Measurements from ENCODE around the gene ASXL1.

Gene ASXL1

DNA sequence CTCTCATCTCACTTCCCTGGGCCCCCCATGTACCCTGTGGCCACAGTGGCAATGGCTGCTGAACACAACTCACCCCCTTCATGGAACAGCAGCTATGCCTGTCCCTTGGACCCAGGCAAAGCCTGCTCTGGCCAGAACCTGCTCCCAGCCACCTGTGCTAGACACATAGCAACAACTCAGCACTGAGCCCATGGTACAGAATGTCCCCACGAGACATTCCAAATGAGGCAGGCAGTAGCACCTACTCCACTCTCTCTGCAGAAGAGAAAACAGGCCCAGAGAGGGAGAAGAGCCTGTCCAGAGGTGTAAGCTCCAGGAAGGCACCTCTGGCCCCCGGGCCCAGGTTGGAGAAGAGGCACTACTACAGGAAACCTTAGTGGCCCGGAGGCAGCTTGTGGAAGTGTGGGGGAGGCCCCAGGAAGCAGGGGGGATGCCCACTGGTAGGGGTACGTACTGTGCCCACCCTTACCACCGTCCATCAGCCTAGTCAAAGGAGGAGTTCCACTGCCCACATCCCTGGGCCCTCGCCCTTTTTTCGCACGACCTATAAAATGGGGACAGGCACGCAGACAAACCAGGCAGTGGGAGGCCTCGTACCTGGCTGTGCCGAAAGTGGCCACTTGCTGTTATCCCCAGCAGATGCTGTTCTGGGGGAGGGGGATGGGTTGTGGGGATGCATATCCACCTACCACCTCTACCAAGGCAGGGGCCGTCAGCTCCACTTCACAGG is 97.2 kb downstream of the ASXL1 start:
- 94 to 97% methylated on average over 8 of the region's 12 CpGs for WGBS, 2 experiments (ENCODE audit: insufficient coverage in 2 of 2)
- peaks cover 78% of the 10 kb centered on the region for H3K36me3 ChIP-seq (ENCODE audit: control insufficient read depth, insufficient read depth, low read length)
- H3K27ac ChIP-seq (ENCODE audit: low read depth, low read length, severe bottlenecking) = no peak overlapping the region
- peaks cover 39% of the 10 kb centered on the region for H3K4me1 ChIP-seq (ENCODE audit: control insufficient read depth, insufficient read depth, low read length, poor library complexity, severe bottlenecking)
- H3K9me3 ChIP-seq (ENCODE audit: control insufficient read depth, low read length) = no peaks in the 10 kb centered on the region
- H3K4me3 ChIP-seq (ENCODE audit: extremely low read depth, insufficient read depth, low read length, poor library complexity, severe bottlenecking) = no peak overlapping the region

DNA sequence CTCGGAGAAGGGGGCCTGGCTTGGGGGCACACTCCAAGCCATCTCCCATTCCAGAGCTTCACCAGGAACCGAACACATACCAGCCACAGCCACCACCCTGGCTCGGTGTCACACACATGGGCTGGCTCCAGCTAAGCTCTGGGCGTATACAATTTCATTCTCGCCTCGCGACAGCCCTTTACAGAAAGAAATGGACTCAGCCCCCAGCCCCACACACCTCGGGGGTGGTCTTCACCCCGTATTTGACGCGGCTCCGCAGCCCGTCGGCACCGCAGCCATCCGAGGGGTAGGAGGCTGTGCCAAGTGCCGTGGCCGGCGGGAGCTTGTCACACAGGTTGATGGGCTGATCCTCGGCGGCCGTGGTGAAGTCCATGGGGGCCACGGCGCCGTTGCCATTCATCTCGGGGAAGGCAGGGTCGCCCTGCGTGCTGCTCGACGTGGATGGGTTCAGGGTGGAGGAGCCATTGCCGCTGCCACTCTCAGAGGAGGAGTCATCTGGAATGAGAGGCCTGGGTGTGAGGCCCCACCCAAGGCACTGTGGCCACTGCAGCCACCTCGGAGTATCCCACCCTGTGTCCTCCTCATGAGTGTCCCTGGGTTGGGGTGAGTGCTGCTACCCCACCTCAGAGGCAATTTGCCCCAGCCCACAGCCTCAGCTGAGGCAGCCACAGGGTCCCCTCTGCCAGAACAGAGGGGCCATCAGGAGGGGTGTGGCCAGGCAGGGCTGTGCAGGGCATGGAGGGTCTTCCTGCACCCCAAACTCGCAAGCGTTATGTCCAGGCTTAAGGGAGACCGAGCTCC is 98.0 kb downstream of the ASXL1 start:
- Histone ChIP-seq H3K4me3 (ENCODE audit: extremely low read depth, insufficient read depth, low read length, poor library complexity, severe bottlenecking) (peak overlapping the region; percentile 8), H3K27ac (ENCODE audit: low read depth, low read length, severe bottlenecking) (peak overlapping the region; percentile 96), H3K36me3 (ENCODE audit: control insufficient read depth, insufficient read depth, low read length) (peaks cover 76% of the 10 kb centered on the region), H3K9me3 (ENCODE audit: control insufficient read depth, low read length) (no peaks in the 10 kb centered on the region), H3K4me1 (ENCODE audit: control insufficient read depth, insufficient read depth, low read length, poor library complexity, severe bottlenecking) (peaks cover 36% of the 10 kb centered on the region)
- 95 to 97% methylated on average over 33 to 34 of the region's 35 CpGs for WGBS, 2 experiments (ENCODE audit: insufficient coverage in 2 of 2)

DNA sequence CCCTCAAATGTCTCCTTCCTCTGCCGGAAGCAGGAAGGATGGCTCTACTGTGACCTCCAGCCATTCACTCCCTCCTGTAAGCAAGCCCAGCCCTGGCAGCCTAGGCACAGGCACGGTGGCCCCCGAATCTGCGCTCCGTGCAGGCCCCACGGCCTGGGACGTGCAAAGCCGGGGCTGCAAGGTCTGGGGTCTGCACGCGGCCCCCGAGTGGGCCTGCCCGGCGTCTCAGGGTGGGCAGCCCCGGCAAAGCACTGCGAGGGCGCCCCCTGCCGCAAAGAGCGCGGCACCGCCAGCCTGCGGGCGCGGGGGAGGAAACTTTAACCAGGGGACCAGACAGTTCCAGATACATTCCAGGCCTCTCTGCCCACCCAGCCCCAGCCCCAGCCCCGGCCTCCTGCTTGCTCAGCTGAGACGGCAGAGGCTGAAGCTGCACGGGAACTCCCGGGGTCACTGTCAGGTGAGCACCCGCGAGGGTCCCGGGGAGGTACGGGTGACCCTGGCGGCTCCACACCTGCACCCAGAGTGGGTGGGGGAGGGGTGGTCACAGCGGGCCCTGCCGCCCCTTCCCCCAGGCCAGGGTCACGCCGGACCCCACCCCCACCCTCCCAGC is 98.8 kb downstream of the ASXL1 start:
- no peaks in the 10 kb centered on the region for H3K9me3 ChIP-seq (ENCODE audit: control insufficient read depth, low read length)
- H3K36me3 ChIP-seq (ENCODE audit: control insufficient read depth, insufficient read depth, low read length) = peaks cover 74% of the 10 kb centered on the region
- H3K27ac ChIP-seq (ENCODE audit: low read depth, low read length, severe bottlenecking) = peak overlapping the region; percentile 96
- peak overlapping the region; percentile 36 for H3K4me3 ChIP-seq (ENCODE audit: extremely low read depth, insufficient read depth, low read length, poor library complexity, severe bottlenecking)
- peaks cover 32% of the 10 kb centered on the region for H3K4me1 ChIP-seq (ENCODE audit: control insufficient read depth, insufficient read depth, low read length, poor library complexity, severe bottlenecking)
- WGBS, 2 experiments (ENCODE audit: insufficient coverage in 2 of 2) = 6 to 7% methylated on average over 24 to 25 of the region's 36 CpGs

DNA sequence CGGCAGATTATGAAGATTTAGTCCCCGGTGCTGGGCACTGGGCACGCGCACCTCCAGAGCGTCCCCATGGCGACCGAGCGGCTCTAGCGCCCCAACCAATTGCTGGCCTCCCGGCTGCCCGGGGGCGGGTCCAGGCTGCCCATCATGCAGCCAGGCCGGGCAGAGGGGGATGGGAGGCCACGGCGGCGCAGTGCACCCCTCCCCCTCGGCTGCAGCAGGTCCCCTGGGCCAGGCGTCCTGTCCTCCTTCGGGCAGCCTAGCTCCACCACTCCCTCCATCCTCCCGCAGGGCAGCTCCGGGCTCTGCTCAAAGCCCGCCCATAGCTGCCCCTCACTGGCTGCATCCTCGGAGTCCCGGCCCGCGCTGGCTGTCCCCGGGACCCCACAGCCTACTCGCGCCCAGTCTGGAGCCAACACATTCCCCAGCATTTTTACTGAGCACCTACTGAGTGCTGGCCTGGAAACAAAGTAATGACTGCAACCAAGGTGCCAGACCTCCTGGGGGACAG is 99.4 kb downstream of the ASXL1 start:
- Histone ChIP-seq H3K36me3 (ENCODE audit: control insufficient read depth, insufficient read depth, low read length) (peaks cover 73% of the 10 kb centered on the region), H3K9me3 (ENCODE audit: control insufficient read depth, low read length) (no peaks in the 10 kb centered on the region), H3K4me3 (ENCODE audit: extremely low read depth, insufficient read depth, low read length, poor library complexity, severe bottlenecking) (peak overlapping the region; percentile 36), H3K27ac (ENCODE audit: low read depth, low read length, severe bottlenecking) (peak overlapping the region; percentile 96), H3K4me1 (ENCODE audit: control insufficient read depth, insufficient read depth, low read length, poor library complexity, severe bottlenecking) (peaks cover 26% of the 10 kb centered on the region)
- WGBS, 2 experiments (ENCODE audit: insufficient coverage in 2 of 2) = 1 to 3% methylated on average over 15 to 29 of the region's 29 CpGs

DNA sequence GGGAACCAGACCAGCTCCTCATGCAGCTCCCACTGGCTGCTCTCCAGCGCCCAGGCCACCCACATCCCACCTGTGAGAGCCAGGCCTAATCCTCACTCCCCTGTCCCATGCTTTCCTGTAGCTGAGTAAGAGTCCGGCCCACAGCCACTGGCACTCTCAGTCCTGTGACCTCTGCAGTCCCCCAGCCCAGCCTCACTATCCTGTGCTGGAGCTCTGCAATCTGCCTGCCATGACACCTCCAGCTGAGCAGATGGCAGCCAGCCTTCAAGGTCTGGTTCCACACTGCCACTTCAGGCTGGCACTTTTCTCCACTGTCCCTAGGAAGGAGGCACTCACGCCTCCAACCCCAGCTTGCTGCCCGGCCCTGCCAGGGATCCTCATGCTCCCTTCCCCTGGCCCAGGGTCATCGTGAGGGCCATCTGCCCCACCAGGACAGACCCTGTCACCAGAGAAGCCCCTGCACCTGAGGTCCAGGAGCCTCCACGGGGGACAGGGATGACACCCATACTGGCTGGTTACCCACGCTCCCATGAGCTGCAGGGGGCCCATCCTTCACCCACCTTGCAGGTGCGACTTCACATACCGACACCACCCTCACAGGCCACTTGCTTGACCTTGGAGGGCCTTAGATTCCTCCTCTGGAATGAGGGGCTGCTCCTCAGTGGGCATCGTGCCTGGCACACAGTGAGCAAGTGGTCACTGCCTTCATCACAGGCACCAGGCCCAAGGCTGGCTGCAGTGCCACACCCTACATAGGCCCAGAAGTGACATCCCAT is 100.1 kb downstream of the ASXL1 start:
- peak overlapping the region; percentile 96 for H3K27ac ChIP-seq (ENCODE audit: low read depth, low read length, severe bottlenecking)
- H3K9me3 ChIP-seq (ENCODE audit: control insufficient read depth, low read length) = no peaks in the 10 kb centered on the region
- peak overlapping the region; percentile 36 for H3K4me3 ChIP-seq (ENCODE audit: extremely low read depth, insufficient read depth, low read length, poor library complexity, severe bottlenecking)
- H3K4me1 ChIP-seq (ENCODE audit: control insufficient read depth, insufficient read depth, low read length, poor library complexity, severe bottlenecking) = peaks cover 25% of the 10 kb centered on the region
- 88 to 92% methylated on average over 7 to 9 of the region's 10 CpGs for WGBS, 2 experiments (ENCODE audit: insufficient coverage in 2 of 2)
- peaks cover 72% of the 10 kb centered on the region for H3K36me3 ChIP-seq (ENCODE audit: control insufficient read depth, insufficient read depth, low read length)

DNA sequence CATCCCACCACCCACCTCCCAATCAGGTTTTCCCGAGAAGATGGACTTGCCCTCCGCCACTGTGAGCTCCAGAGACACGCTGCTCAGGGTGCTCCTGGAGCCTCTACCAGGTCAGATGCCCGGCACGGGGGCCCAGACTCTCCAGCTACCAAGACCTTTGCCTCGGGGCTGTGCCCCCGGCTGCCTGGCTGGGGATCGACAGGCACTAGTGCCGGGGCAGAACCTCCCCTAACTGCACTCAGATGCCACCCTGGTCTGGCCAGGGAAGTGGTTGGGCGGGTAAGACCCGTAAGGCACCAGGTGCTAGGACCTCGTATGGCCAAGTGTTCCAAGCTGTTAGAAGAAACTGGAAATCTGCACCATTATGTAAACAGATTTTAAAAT is 100.7 kb downstream of the ASXL1 start:
- Histone ChIP-seq H3K27ac (ENCODE audit: low read depth, low read length, severe bottlenecking) (no peak overlapping the region), H3K4me3 (ENCODE audit: extremely low read depth, insufficient read depth, low read length, poor library complexity, severe bottlenecking) (no peak overlapping the region), H3K4me1 (ENCODE audit: control insufficient read depth, insufficient read depth, low read length, poor library complexity, severe bottlenecking) (peaks cover 28% of the 10 kb centered on the region), H3K36me3 (ENCODE audit: control insufficient read depth, insufficient read depth, low read length) (peaks cover 72% of the 10 kb centered on the region), H3K9me3 (ENCODE audit: control insufficient read depth, low read length) (no peaks in the 10 kb centered on the region)
- WGBS, 2 experiments (ENCODE audit: insufficient coverage in 2 of 2) = 95 to 99% methylated on average over 10 to 11 of the region's 12 CpGs

DNA sequence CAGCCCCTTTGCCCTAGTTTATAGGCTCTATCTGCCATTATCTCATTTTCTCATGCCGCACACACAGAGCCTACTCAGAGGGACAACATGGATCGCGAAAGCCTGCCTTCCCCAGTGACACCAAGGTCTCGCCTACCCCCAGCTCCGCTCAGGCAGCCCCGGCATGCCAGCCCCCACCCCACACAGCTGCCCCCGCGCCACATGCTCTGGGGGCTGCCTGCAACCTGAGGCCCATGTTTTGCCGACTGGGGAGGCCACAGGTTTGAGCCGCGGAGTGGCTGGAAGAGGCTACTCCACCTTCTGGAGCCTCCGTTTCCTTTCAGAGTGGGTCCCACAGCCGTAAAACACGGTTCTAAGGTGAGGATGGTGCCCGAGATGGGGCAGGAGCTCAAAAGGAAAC is 102.1 kb downstream of the ASXL1 start:
- H3K9me3 ChIP-seq (ENCODE audit: control insufficient read depth, low read length) = no peaks in the 10 kb centered on the region
- 95 to 98% methylated on average over 12 to 13 of the region's 15 CpGs for WGBS, 2 experiments (ENCODE audit: insufficient coverage in 2 of 2)
- peak overlapping the region; percentile 29 for H3K27ac ChIP-seq (ENCODE audit: low read depth, low read length, severe bottlenecking)
- peaks cover 72% of the 10 kb centered on the region for H3K36me3 ChIP-seq (ENCODE audit: control insufficient read depth, insufficient read depth, low read length)
- H3K4me3 ChIP-seq (ENCODE audit: extremely low read depth, insufficient read depth, low read length, poor library complexity, severe bottlenecking) = no peak overlapping the region
- H3K4me1 ChIP-seq (ENCODE audit: control insufficient read depth, insufficient read depth, low read length, poor library complexity, severe bottlenecking) = peaks cover 42% of the 10 kb centered on the region

DNA sequence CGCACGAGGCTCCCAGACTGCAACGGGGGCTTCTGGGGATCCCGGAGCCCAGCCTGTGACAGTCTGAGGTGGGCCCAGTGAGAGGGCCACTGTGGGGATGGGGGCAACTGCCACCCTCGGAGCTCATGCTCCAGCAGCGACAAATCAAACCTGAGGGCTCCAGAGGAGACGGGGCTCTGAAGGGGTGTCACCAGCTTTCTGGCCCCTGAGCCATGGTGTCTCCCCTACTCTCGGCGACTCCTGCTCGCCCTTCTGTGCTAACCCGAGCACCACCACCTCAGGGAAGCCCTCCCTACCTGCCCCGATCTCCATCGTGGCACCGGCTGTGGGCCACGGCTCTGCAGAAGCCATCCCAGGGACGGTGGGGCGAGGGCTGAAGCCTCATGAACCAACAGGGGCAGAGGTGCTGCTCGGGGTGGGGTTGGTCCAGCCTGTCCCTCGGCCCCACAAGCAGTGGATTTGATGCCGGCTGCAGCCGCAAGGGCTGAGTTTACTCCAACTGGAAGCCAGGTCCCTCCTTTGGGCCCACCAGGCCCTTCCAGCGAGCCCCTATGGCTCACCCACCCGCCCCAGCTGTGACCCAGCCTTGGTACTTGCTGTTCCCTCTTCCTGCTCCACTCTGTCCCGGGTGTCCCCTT is 102.7 kb downstream of the ASXL1 start:
- Histone ChIP-seq H3K27ac (ENCODE audit: low read depth, low read length, severe bottlenecking) (peak overlapping the region; percentile 29), H3K4me3 (ENCODE audit: extremely low read depth, insufficient read depth, low read length, poor library complexity, severe bottlenecking) (no peak overlapping the region)

DNA sequence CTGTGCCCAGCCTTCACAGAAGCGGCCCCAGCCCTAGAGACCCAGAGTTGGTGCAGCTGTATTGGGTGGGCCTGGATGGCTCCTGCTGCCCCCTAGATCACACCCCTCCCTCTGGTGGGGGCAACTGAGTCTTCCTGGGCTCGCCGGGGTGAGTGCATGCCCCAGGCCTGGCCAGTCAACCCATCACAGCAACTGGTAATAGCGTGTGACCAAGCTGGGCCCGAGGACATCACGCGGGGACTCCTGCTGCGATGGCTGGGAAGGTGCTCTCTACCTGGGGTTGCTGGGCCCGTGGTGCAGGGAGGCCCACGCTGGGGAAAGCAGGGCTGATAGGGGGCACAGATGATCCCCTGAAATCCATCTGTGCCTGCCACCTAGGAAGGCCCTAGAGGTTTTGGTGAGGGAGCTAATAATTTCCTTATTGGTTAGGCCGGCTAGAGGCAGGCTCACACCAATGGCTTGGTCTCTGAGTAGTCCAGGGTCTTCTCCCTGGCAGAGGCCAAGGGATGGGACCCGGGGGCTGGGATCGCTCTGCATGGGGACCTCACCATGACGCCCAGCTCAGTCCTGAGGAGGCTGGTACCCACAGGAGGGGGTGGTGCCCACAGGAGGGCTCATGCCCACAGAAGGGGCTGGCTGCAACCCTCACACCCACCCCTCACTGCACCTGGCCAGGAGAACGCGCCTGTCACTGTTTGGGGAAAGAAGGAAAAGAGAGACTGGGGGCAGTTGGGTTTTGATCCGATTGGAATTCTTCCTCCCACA is 103.9 kb downstream of the ASXL1 start:
- Histone ChIP-seq H3K36me3 (ENCODE audit: control insufficient read depth, insufficient read depth, low read length) (peaks cover 69% of the 10 kb centered on the region), H3K27ac (ENCODE audit: low read depth, low read length, severe bottlenecking) (no peak overlapping the region), H3K4me1 (ENCODE audit: control insufficient read depth, insufficient read depth, low read length, poor library complexity, severe bottlenecking) (peaks cover 47% of the 10 kb centered on the region), H3K9me3 (ENCODE audit: control insufficient read depth, low read length) (no peaks in the 10 kb centered on the region), H3K4me3 (ENCODE audit: extremely low read depth, insufficient read depth, low read length, poor library complexity, severe bottlenecking) (no peak overlapping the region)
- WGBS, 2 experiments (ENCODE audit: insufficient coverage in 2 of 2) = 92 to 98% methylated on average over 12 to 13 of the region's 17 CpGs

More for the DNA sequence above, 102.7 kb downstream of the ASXL1 start:
- Histone ChIP-seq H3K4me1 (ENCODE audit: control insufficient read depth, insufficient read depth, low read length, poor library complexity, severe bottlenecking) (peaks cover 48% of the 10 kb centered on the region), H3K9me3 (ENCODE audit: control insufficient read depth, low read length) (no peaks in the 10 kb centered on the region), H3K36me3 (ENCODE audit: control insufficient read depth, insufficient read depth, low read length) (peaks cover 72% of the 10 kb centered on the region)
- WGBS, 2 experiments (ENCODE audit: insufficient coverage in 2 of 2) = 94 to 97% methylated on average over 20 to 21 of the region's 24 CpGs
